GM18511 (cell line): ENCODE data around the gene UGT1A4.

Source experiments
- ATAC-seq: cut with Tn5 transposase; IDR thresholded peaks from one replicate; pipeline ENCODE4 v1.9.1; 2021; ENCODE audit warnings: mild to moderate bottlenecking, moderate library complexity; ENCODE audit not compliant: unreplicated experiment

UGT1A4 gene

DNA sequence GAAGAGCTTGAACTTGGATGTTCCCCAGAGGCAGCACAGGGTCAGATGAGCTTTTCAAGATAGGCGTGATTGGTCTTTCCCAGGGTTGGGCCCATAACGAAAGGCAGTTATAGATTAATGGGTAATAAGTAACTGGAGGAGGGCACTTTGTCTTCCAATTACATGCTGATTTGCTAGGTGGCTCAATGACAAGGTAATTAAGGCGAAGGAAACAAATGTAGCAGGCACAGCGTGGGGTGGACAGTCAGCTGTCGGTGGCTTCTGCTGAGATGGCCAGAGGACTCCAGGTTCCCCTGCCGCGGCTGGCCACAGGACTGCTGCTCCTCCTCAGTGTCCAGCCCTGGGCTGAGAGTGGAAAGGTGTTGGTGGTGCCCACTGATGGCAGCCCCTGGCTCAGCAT is at the start of gene UGT1A4:
UGT1A4 (plus strand) TSS at position 185 of the 400 bp plus-strand sequence; CDS start at position 270, 85 bp downstream.
- ATAC-seq: no peak

- no peak for ATAC-seq
Measured at GRCh38 chr2:233671290-233672161, 47.0 kb upstream of the UGT1A4 start, which contains the start of gene UGT1A9. UGT1A9 (plus strand) TSS chr2:233671898; CDS start chr2:233671935, 37 bp downstream.

DNA sequence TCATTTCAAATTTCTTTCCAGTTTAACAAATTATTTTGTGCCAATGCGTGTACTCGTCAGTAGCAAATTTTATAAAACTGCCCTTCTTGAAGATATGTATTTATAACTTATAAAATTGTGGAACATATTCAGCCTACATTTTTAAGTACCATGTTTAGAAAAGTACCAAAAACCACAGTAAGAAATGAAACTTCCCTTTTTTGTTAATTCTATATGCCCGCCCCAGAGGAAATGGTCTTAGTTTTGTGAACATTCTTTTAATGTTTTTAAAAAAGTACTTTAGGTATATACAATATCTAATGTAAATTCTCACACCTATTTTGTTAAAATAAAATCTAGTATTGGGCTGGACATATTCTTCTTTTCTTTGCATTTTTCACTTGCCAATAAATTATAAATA is 45.6 kb upstream of the UGT1A4 start:
- ATAC-seq: no peak

DNA sequence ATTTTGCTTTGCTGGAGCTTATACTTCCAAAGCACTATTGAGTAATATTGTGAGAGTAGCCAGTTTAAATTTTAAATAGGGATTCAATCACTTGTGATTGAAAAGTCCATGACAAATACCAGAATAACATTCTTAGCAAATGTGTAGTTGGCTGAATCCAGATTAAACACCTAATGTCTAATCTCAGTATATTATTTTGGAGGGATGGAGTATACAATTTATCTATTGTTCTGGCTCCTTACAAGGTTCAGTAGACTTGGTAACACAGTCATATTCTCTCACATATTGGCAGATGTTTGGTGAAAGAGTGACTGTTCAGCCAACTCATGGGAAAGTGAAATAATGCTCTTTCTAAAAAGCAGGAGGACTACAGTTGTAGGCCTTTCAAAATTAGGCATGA is 44.6 kb upstream of the UGT1A4 start:
- no peak for ATAC-seq

GRCh38 chr2:233674314-233674713 is 44.2 kb upstream of the UGT1A4 start:
- ATAC-seq: no peak

DNA sequence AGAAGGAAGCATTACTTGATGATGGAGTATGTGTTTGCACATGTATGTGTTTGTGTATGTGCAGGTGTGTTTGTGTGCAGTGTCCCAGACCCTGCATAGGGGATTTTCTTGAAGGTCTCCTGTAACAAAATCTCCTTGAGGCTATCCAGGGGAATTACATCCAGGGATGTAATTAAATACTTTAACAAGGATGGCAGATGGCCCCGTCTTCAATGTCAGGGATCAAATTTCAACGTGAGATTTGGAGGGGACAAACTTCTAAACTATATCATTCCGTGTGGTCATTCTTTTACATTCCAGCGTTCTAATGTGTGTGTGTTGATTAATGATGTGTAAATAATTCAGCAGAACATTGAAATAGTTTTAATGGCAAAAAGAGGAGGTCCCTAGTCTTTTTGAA is 43.5 kb upstream of the UGT1A4 start:
- ATAC-seq: no peak

DNA sequence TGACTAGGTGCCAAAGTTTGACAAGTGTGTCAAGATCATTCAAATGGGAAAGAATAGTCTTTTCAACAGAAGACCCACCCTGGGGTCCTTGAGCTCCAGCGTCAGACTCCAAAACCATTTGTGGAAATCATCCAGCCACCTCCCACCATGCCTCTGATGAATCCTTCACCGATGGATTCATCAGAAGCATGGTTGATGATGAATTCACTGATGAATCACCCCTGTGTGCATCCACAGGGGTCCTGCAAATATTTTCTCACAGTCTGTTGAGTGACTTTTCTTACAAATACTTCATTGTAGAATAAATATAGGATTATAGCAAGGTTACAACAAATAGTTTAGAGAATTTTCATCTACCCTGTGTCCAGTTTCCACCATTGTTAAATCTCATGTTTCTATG is 42.5 kb upstream of the UGT1A4 start:
- ATAC-seq: no peak

GRCh38 chr2:233679196-233679595 is 39.3 kb upstream of the UGT1A4 start:
- ATAC-seq: no peak

GRCh38 chr2:233680361-233681045 is 38.0 kb upstream of the UGT1A4 start:
- ATAC-seq: no peak

- no peak for ATAC-seq
Measured at GRCh38 chr2:233681521-233682099, 36.9 kb upstream of the UGT1A4 start, which contains the start of gene UGT1A7. UGT1A7 (plus strand) TSS chr2:233681901; CDS start chr2:233681938, 37 bp downstream.

GRCh38 chr2:233684640-233685039 is 33.9 kb upstream of the UGT1A4 start:
- no peak for ATAC-seq

DNA sequence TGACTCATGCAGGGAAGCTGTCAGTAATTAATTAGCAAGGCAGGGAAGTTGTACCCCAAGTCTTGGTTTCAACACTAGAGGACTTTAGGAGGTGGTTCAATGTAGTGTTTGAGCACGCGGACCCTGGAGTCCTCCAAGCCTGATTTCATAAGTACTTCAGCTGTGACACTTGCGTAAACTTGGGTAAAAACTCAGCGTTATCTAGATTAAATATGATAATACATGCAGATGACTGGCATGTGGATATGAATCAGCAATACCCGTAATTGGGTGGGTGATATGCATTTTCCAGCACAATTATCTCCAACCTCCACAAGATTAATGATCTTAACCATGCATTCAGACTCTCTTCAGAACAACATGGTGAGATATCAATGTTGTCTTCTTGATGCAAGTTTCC is 31.6 kb upstream of the UGT1A4 start:
- ATAC-seq: no peak

DNA sequence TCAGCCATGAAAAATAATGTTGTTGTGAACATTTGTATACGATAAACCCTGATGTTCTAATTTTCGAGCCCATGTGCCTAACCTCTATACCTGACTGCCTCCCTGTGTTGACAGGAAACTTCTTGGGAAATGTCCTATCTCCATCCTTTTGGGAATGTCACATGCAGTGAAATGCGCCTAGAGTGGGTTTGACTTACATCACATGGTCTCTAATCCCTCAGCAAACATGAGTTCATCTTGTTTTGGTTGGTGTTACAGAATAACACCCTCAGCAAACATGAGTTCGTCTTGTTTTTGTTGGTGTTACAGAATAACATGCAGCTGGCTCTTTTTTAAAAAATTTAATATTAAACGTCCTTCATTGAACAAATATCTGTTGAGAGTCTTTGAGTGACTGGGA is 30.2 kb upstream of the UGT1A4 start:
- no peak for ATAC-seq

DNA sequence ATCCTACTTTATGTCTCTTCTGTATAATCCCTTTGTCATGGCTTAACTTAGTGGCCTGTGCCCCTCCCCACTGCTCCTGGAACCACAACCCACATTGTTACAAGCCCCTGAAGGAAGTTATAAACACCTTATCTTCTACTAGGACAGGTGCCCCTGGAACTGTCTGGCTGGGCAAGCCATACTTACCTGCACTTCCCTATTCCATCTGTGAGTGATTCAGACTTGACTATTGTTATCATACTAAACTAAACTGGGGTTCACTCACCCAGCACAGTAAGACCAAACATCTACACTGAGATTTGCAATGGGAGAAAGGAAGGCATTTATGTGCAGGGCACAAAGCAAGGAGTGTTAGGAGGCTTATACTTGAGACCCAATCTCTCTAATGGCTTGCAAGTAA is 29.5 kb upstream of the UGT1A4 start:
- ATAC-seq: no peak

DNA sequence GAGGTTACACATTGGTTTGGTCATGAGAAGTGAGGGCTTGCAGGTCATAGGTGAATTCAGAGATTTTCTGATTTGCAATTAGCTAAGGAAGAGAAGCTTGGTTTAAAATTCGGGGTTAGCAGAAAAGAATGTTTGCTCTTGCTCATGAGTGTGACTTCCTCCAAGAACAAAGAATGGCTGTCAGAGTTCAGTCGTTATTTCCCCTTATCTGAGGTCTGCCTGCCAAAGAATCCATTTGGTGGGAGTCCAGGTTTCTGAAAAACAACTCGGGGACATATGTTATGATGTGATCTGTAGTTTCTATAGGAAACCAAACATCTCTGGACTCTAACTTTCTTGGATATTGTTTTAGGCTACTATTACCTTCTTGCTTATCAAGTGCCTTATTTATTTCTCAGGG is 29.0 kb upstream of the UGT1A4 start:
- ATAC-seq: no peak

DNA sequence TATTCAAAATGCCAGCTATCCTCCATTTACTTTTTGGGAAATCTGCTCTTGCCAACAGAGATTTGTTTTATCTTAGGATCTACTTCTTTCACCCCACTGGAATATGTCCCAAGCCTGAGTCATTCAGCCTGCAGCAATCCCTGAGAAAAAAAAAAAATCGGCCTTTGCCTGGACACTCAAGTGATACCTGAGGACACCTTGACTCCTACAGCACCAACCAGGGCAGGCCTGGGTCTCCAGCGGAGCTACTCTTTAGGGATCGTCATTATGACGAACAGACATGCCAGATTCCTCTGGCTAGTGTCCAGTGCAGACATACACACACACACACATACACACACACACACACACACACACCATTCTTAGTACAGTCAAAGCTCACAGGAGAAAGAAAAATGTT is 28.1 kb upstream of the UGT1A4 start:
- no peak for ATAC-seq

GRCh38 chr2:233691443-233692433 is 26.8 kb upstream of the UGT1A4 start:
- ATAC-seq: no peak

- no peak for ATAC-seq
Measured at GRCh38 chr2:233692648-233693047, 25.9 kb upstream of the UGT1A4 start, which contains the start of gene UGT1A6. UGT1A6 (plus strand) TSS chr2:233692890; CDS start chr2:233693005, 115 bp downstream.

DNA sequence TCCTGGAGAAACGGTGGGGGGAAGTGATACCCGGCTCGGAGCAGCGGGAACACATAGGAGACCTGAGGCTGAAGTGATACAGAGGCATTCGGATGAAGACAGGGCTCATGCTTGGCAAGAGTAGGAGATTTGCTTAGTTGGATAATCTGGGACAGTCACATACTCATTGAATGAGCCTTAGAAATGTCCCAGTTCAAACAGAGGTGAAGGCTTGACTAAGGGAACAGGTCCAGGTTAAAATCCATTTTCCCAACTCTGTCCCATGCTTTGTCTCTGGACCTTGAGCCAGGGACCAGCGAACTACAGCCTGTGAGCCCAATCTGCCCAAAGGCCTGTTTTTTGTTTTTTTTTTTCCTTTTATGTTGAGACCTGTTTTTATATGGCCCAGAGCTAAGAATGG is 24.6 kb upstream of the UGT1A4 start:
- no peak for ATAC-seq

DNA sequence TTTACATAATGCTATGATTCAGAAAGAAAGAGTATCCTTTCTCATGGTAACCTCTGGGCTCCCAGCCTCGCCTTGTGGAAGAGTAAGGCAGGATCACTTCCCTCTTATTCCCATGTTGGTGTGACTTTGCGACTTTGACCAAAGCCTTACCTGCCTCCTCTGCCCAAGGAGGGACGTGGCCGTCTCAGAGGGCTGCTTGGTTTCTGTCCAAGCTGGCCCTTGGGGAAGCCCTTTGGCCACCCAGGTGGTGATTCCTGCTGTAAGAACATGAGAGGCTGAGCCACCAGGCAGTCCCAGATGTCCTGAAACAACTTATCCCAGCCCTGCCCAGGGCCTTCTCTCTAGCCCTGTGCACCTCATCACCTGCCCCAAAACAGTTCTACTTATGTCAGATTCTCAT is 19.8 kb upstream of the UGT1A4 start:
- ATAC-seq: no peak
